ENCODE measurements around the gene URB2. TPM values are rescaled to one million over a fixed set of nuclear protein-coding genes. Genes with fewer than 3 reads are reported as not detected.

URB2 gene
- total and polyA plus RNA-seq, 2 experiments from 2014 or later: 7.6 to 44.3 TPM

GRCh38 chr1:229661022-229661877, 35.2 kb downstream of the URB2 start:
- no peak overlapping the region for H3K4me3 Mint-ChIP-seq
- Histone ChIP-seq H3K4me1 (ENCODE audit: insufficient read depth) (no peaks in the 10 kb centered on the region), H3K79me2 (replicated peaks; ENCODE audit: insufficient read depth) (no peaks in the 10 kb centered on the region; the same call in 1 of the 2 replicates), H4K20me1 (replicated peaks; ENCODE audit: insufficient read depth) (0 out of 2 replicates have a peak, but pooled peaks cover 18% of the 10 kb centered on the region), H3K4me2 (no peak overlapping the region), H3K36me3 (ENCODE audit: insufficient read depth) (peaks cover 30% of the 10 kb centered on the region), H3K27ac (ENCODE audit: low read depth) (peak overlapping the region; percentile 53), H3F3A (replicated peaks; ENCODE audit: low read depth) (no peaks in the 10 kb centered on the region; the same call in 1 of the 2 replicates), H3K4me3 (no peak overlapping the region), H3K27me3 (ENCODE audit: insufficient read depth) (no peaks in the 10 kb centered on the region), H3K9me2 (ENCODE audit: insufficient read depth) (no peaks in the 10 kb centered on the region), H2AFZ (no peak overlapping the region)
- no peaks in the 10 kb centered on the region for H3K9me3 Mint-ChIP-seq
- peak overlapping the region; percentile 72; the same call in 1 of the 2 replicates for H3K27ac Mint-ChIP-seq
- ATAC-seq (peak; percentile 98), DNase-seq (ENCODE audit: low spot score) (peak; percentile 91)
- peaks cover 6% of the 10 kb centered on the region for H3K27me3 Mint-ChIP-seq (ENCODE audit: insufficient read depth, low read depth, poor library complexity)
- peaks cover 45% of the 10 kb centered on the region; the same call in 2 of the 3 replicates for H3K36me3 Mint-ChIP-seq (ENCODE audit: low read depth)
- TF ChIP-seq ZNF462 (CRISPR knock-in tag; IDR thresholded peaks at IDR 0.05) (peak; percentile 43; the same call in 1 of the 2 replicates), ZNF331 (CRISPR knock-in tag; IDR thresholded peaks at IDR 0.05; ENCODE audit: low read depth) (no peak), JUNB (IDR thresholded peaks at IDR 0.05; ENCODE audit: unreplicated experiment) (no peak), CTCF (conservative IDR thresholded peaks at IDR 0.05; ENCODE audit: low read depth in 2 of 2) (peak; percentile 90 to 96), CREB1 (CRISPR knock-in tag; IDR thresholded peaks at IDR 0.05; ENCODE audit: low read depth) (0 out of 2 replicates have a peak, but pooled peaks have one; percentile 19)
- peaks cover 7% of the 10 kb centered on the region for H3K4me1 Mint-ChIP-seq
